LNCaP clone FGC (cell line): ENCODE results near the gene PPP1R3E.
A peak's percentile ranks its signal among the peaks of the same experiment; 100 is the strongest.

ENCODE experiments used
- DNase-seq: peaks from one replicate; pipeline ENCODE4 v3.0.0-alpha.2; 2011; ENCODE audit warnings: low read depth
- H3K4me3 ChIP-seq: 2 replicates; pipeline ENCODE4 v1.5.1; 2011; ENCODE audit warnings: mild to moderate bottlenecking, low read depth, low read length, control low read depth
- CTCF ChIP-seq: IDR thresholded peaks from 2 replicates; pipeline ENCODE4 v1.5.1; 2012; ENCODE audit warnings: mild to moderate bottlenecking; ENCODE audit not compliant: control insufficient read depth, insufficient read depth; ENCODE audit errors: extremely low read depth

PPP1R3E gene

DNA sequence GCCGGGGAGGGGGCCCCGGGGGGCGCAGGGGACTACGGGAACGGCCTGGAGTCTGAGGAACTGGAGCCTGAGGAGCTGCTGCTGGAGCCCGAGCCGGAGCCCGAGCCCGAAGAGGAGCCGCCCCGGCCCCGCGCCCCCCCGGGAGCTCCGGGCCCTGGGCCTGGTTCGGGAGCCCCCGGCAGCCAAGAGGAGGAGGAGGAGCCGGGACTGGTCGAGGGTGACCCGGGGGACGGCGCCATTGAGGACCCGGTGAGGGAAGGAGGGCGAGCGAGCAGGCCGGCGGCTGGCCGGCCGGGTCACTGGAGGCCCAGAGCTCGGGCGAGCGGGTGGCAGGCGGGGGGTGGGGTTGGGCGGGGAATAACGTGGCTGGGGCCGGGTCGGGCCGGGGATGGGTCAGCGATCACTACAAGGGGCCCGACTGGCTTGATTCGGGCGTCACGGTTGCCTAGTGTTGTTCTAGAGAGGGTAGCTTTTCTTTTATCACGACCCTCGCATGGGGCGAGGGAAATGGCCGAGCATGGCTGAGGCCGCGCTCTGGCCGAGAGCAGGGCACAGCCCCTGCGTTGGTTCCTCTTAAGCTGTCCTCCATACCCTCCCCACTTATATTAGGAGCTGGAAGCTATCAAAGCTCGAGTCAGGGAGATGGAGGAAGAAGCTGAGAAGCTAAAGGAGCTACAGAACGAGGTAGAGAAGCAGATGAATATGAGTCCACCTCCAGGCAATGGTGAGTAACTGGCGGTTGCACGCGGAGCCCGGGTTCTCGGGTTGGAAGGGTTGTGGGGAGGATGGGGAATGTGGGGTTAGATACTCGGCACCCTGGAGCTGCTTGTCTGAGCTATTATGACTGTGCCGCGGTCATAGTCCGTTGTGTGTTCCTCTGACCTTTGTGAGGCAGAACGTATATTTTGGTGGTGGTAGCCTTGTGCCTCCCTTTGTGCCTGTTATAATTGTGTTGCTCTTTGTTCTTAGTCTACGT lies 19.2 kb upstream of the PPP1R3E start:
- no peak for DNase-seq
- peak overlapping the region; percentile 67 for H3K4me3 ChIP-seq
- TF ChIP-seq CTCF = no peak

GRCh38 chr14:23320584-23321571 lies 18.2 kb upstream of the PPP1R3E start, which contains the start of gene PABPN1:
PABPN1 (plus strand) TSS chr14:23321457; CDS start chr14:23321470, 13 bp downstream.
- H3K4me3 ChIP-seq = peak within 1 kb of the TSS; percentile 67
- peak; percentile 100 for DNase-seq
- no peak for TF ChIP-seq CTCF

DNA sequence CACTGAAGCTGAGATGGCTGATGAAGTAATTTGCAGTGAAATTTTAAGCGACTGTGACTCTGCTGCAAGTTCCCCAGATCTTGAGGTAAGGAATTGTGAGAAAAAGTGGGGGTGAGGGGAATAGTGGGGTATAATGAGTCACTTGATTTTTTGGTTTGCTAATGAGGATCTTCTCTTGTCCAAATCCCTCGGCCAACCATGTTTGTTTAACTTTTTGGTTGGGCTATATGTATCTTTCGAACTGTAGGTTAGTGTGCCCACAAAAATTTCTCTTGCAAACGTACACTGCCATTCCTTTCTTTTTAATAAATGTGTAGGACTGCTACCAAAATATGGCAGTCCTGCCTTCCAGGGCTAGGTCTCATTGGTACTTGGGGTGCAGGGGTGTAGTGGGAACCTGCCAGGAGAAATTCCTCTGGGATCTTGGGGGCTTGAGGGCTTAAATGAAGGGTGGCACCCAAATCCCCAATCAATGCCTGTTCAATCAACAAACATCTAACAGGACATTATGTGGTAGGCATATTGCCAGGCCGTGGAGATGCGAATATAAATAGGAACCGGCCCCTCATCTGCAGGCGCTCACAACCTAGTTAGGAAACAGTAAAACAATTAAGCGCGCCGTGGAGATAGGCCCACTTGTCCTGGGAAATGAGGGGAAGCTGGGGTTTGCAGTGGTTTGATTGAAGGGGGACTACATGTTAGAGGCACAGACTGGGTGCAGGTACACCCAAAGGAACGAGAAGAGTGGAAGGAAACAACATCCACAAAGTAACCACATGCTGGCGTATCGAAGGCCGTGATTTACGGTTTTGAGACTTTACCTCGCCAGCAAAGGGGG lies 17.3 kb upstream of the PPP1R3E start:
- TF ChIP-seq CTCF = no peak
- DNase-seq = no peak
- H3K4me3 ChIP-seq = peak overlapping the region; percentile 50

GRCh38 chr14:23316300-23316699 lies 13.6 kb upstream of the PPP1R3E start:
- no peak for TF ChIP-seq CTCF
- DNase-seq = no peak
- H3K4me3 ChIP-seq = no peak overlapping the region

DNA sequence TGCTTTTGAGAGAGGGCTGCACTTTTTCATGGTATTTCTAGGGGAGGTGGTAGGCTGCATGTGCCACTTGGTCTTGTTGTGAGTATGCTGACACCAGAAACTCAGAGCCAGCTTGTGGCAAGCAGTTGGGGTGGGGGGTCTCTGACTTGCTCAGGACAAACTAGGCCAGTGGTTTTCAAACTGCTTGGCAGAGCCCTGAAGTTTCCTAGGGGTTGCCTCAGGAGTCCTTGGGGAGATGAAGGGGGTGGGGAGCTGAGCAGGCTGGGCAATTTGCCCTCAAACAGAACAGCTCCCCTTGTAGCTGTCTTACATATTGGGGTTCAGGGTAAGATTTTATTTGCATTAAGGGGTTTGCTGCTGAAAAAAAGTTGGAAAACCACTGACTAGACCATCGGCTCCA lies 7.9 kb upstream of the PPP1R3E start:
- DNase-seq = no peak
- TF ChIP-seq CTCF = no peak
- no peak overlapping the region for H3K4me3 ChIP-seq
